GM20000 (cell line): ENCODE results near the gene LIN52.

Experiments
- DNase-seq: peaks from one replicate; pipeline ENCODE4 v3.0.0; 2012; ENCODE audit warnings: low spot score
- TF ChIP-seq, protein P1 (sequence below): IDR thresholded peaks from 2 replicates; pipeline ENCODE4 v1.5.1; 2012; ENCODE audit warnings: mild to moderate bottlenecking, control low read depth; ENCODE audit errors: extremely low read depth, missing control alignments

The LIN52 gene

DNA sequence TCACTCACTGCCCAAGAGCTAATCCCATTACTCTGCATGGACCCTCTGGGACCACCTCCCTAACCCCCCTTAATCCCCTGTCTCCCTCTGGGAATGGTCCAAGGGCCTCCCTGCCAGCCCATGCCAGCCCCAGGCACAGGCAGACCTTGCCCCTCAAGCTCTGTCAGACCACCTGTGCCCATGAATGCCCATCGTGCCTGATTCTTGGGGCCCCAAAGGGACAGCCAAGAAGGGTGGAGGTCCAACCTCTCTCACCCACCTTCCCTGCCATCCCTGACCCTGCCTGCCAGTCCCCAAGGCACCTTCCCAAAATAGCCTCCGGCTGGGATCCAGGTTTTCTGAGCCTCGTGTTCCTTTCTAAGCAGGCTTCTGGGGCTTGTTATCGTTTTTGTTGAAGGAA is 133.7 kb downstream of the LIN52 start:
- TF ChIP-seq, protein P1, sequence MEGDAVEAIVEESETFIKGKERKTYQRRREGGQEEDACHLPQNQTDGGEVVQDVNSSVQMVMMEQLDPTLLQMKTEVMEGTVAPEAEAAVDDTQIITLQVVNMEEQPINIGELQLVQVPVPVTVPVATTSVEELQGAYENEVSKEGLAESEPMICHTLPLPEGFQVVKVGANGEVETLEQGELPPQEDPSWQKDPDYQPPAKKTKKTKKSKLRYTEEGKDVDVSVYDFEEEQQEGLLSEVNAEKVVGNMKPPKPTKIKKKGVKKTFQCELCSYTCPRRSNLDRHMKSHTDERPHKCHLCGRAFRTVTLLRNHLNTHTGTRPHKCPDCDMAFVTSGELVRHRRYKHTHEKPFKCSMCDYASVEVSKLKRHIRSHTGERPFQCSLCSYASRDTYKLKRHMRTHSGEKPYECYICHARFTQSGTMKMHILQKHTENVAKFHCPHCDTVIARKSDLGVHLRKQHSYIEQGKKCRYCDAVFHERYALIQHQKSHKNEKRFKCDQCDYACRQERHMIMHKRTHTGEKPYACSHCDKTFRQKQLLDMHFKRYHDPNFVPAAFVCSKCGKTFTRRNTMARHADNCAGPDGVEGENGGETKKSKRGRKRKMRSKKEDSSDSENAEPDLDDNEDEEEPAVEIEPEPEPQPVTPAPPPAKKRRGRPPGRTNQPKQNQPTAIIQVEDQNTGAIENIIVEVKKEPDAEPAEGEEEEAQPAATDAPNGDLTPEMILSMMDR: no peak
- no peak for DNase-seq

DNA sequence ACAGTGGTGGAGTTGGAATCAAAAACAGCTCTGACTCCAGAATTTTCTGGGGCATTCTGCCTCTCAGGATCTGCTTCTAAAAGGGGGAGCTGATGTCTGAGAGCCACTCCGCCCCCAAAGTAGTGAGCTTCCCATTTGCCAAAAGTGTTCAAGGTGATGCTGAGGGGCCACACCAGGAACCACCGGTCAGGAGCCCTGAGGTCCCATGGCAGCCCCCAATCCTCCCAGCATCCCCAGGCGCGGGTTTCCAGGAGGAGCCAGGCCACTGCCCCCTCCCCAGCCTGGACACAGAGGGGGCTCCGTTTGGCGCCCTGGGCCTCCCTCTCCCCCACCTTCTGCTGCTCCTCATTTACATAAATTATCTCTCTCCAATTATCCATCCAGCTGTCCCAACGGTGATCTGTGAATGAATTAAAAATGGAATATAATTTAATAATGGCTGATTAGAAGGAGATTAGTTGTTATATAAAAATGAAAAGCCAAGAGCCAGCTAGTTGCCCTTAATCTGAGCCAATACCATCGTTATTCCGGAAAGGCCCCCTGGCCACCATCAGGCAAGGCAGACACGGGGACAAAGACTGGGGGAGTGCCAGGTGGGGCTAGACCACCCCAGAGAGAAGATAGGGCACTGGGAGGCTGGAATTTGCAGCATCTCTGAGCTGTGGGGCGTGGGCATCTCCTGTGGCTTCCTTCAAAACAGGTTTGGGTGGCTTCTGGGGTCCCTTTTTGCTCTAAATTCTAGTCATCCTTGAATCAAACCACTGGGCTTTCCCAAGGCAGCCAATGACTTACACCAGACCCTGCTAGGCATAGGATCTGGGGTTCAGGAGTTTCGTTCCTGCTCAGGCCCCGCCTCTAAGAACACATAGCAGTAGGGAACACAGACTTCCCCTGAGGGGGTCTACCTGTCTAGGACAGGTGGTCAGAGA is 134.8 kb downstream of the LIN52 start:
- no peak for DNase-seq
- TF ChIP-seq, protein P1: no peak

DNA sequence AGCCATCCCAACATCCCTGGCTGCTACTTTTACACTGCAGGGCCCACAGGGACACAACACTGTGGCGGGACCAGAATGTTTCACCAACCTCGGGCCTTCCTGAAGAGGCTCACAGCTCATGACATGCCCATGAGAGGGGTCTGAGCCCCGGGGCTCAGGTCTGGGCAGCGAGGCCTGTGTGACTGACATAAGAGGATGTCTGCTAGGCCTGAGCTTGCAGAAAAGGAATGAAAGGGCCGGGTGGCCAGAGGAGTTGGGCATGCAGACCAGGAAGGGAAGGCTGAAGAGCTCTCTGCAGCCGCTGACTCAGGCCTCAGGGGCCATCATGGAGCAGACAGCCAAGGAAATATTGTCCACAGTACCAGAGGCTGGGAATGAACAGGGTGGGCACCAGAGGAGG is 136.2 kb downstream of the LIN52 start:
- TF ChIP-seq, protein P1: no peak
- DNase-seq: no peak

DNA sequence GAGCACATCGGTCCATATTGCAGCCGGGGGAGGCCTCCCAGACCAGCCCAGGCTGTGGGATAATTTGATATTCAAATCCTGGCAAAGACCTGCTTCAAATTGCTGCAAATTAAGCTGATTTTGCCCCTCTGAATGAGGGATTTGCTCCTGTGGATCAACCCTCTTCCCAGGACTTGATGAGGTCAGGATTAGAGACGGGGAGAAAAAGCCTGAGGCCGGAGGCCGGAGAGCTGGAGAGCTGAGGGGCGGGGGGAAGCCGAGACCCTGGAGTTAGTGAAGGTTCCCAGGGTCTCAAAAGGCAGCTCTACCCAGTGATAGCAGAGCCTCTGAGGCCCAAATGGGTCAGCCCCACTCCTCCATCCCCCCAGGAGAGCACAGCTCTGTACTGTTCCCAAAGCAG is 137.0 kb downstream of the LIN52 start:
- TF ChIP-seq, protein P1: no peak
- DNase-seq: no peak

DNA sequence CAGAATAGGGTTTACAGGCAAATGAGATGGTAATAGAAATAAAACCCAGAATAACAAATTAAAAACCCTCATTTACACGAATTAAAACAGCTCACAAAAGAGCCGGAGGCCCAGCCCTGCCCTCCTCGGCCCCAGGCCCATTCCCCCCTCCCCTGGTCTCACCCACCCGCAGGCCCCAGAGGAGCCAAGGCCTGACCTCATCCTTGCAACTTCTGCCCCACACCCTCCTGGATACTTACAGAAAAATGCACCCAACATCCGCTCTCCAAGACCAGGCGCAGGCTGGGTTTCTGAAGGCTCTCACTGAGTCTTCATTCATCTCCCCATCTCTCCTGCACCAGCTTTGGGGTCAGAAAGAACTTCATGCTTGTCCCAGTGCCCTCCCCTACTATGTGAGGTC is 138.3 kb downstream of the LIN52 start:
- TF ChIP-seq, protein P1: no peak

GRCh38 chr14:74231784-74232183 is 147.0 kb downstream of the LIN52 start:
- TF ChIP-seq, protein P1: no peak

More for the DNA sequence above, 138.3 kb downstream of the LIN52 start:
- DNase-seq: no peak

GRCh38 chr14:74235017-74235416 is 150.3 kb downstream of the LIN52 start:
- TF ChIP-seq, protein P1: no peak
- DNase-seq: no peak

More at GRCh38 chr14:74231784-74232183, 147.0 kb downstream of the LIN52 start:
- no peak for DNase-seq
